ENCODE measurements around the gene PLEKHH3. TPM values are rescaled to one million over a fixed set of nuclear protein-coding genes. Genes with fewer than 3 reads are reported as not detected.

The PLEKHH3 gene
- total and polyA plus RNA-seq, 4 donors: 4.2 to 10.3 (median 7.9) TPM

DNA sequence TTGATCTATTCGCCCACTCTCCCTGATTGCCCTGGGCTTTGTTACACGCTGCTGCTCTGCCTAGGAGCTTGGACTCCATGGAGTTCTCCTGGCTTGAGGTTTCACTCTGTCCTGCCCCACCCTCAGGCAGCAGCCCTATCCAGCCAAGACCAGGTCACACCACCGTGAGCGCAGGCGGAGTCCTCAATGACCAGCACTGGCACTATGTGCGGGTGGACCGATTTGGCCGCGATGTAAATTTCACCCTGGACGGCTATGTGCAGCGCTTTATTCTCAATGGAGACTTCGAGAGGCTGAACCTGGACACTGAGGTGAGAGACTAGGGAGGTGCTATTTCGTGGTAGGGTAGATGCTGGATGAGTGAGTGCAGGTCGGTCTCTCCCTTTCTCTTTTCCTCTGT, 9.0 kb upstream of the PLEKHH3 start:
- 47% methylated on average over 14 of the region's 14 CpGs for WGBS
- Histone ChIP-seq H3K27ac (ENCODE audit: low read depth in 1 of 2, low read length in 2 of 2) (no peak overlapping the region), H3K27me3 (ENCODE audit: control insufficient read depth in 4 of 4, insufficient read depth in 4 of 4, low read length in 3 of 4) (peaks cover 0 to 11% (median 0%) of the 10 kb centered on the region in 4 donors), H3K9ac (ENCODE audit: low read depth in 1 of 2, low read length in 2 of 2) (no peak overlapping the region), H3K4me1 (ENCODE audit: control insufficient read depth in 4 of 4, insufficient read depth in 4 of 4, low read length in 3 of 4) (peaks cover 8 to 24% (median 14%) of the 10 kb centered on the region in 4 donors), H3K4me3 (ENCODE audit: low read depth in 1 of 3, low read length in 3 of 3) (no peak overlapping the region), H3K9me3 (ENCODE audit: control insufficient read depth in 4 of 4, low read length in 3 of 4) (no peaks in the 10 kb centered on the region), H3K36me3 (ENCODE audit: control insufficient read depth in 4 of 4, insufficient read depth in 3 of 4, low read depth in 1 of 4, low read length in 3 of 4) (no peaks in the 10 kb centered on the region)
- TF ChIP-seq HNF4G (IDR thresholded peaks at IDR 0.05) (no peak), RXRA (IDR thresholded peaks at IDR 0.05) (no peak), FOXA1 (IDR thresholded peaks at IDR 0.05) (no peak), SP1 (IDR thresholded peaks at IDR 0.05) (no peak), GABPA (IDR thresholded peaks at IDR 0.05 in 1 of 2, conservative IDR thresholded peaks at IDR 0.05 in 1 of 2) (no peak), JUND (IDR thresholded peaks at IDR 0.05) (no peak), TAF1 (conservative IDR thresholded peaks at IDR 0.05) (no peak), NR2F2 (IDR thresholded peaks at IDR 0.05) (no peak), RAD21 (IDR thresholded peaks at IDR 0.05) (no peak), HNF4A (conservative IDR thresholded peaks at IDR 0.05) (no peak), EGR1 (IDR thresholded peaks at IDR 0.05; ENCODE audit: low read depth in 2 of 2) (no peak)
- TF ChIP-seq, protein P1, sequence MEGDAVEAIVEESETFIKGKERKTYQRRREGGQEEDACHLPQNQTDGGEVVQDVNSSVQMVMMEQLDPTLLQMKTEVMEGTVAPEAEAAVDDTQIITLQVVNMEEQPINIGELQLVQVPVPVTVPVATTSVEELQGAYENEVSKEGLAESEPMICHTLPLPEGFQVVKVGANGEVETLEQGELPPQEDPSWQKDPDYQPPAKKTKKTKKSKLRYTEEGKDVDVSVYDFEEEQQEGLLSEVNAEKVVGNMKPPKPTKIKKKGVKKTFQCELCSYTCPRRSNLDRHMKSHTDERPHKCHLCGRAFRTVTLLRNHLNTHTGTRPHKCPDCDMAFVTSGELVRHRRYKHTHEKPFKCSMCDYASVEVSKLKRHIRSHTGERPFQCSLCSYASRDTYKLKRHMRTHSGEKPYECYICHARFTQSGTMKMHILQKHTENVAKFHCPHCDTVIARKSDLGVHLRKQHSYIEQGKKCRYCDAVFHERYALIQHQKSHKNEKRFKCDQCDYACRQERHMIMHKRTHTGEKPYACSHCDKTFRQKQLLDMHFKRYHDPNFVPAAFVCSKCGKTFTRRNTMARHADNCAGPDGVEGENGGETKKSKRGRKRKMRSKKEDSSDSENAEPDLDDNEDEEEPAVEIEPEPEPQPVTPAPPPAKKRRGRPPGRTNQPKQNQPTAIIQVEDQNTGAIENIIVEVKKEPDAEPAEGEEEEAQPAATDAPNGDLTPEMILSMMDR (IDR thresholded peaks at IDR 0.05; ENCODE audit: low read depth, low read length, missing input control): no peak
- TF ChIP-seq, protein P2, sequence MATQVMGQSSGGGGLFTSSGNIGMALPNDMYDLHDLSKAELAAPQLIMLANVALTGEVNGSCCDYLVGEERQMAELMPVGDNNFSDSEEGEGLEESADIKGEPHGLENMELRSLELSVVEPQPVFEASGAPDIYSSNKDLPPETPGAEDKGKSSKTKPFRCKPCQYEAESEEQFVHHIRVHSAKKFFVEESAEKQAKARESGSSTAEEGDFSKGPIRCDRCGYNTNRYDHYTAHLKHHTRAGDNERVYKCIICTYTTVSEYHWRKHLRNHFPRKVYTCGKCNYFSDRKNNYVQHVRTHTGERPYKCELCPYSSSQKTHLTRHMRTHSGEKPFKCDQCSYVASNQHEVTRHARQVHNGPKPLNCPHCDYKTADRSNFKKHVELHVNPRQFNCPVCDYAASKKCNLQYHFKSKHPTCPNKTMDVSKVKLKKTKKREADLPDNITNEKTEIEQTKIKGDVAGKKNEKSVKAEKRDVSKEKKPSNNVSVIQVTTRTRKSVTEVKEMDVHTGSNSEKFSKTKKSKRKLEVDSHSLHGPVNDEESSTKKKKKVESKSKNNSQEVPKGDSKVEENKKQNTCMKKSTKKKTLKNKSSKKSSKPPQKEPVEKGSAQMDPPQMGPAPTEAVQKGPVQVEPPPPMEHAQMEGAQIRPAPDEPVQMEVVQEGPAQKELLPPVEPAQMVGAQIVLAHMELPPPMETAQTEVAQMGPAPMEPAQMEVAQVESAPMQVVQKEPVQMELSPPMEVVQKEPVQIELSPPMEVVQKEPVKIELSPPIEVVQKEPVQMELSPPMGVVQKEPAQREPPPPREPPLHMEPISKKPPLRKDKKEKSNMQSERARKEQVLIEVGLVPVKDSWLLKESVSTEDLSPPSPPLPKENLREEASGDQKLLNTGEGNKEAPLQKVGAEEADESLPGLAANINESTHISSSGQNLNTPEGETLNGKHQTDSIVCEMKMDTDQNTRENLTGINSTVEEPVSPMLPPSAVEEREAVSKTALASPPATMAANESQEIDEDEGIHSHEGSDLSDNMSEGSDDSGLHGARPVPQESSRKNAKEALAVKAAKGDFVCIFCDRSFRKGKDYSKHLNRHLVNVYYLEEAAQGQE (IDR thresholded peaks at IDR 0.05): no peak
- TF ChIP-seq, protein P3, sequence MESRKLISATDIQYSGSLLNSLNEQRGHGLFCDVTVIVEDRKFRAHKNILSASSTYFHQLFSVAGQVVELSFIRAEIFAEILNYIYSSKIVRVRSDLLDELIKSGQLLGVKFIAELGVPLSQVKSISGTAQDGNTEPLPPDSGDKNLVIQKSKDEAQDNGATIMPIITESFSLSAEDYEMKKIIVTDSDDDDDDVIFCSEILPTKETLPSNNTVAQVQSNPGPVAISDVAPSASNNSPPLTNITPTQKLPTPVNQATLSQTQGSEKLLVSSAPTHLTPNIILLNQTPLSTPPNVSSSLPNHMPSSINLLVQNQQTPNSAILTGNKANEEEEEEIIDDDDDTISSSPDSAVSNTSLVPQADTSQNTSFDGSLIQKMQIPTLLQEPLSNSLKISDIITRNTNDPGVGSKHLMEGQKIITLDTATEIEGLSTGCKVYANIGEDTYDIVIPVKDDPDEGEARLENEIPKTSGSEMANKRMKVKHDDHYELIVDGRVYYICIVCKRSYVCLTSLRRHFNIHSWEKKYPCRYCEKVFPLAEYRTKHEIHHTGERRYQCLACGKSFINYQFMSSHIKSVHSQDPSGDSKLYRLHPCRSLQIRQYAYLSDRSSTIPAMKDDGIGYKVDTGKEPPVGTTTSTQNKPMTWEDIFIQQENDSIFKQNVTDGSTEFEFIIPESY (IDR thresholded peaks at IDR 0.05): no peak
- TF ChIP-seq, protein P4, sequence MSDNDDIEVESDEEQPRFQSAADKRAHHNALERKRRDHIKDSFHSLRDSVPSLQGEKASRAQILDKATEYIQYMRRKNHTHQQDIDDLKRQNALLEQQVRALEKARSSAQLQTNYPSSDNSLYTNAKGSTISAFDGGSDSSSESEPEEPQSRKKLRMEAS (IDR thresholded peaks at IDR 0.05): no peak
- no peak for DNase-seq (ENCODE audit: low spot score)

DNA sequence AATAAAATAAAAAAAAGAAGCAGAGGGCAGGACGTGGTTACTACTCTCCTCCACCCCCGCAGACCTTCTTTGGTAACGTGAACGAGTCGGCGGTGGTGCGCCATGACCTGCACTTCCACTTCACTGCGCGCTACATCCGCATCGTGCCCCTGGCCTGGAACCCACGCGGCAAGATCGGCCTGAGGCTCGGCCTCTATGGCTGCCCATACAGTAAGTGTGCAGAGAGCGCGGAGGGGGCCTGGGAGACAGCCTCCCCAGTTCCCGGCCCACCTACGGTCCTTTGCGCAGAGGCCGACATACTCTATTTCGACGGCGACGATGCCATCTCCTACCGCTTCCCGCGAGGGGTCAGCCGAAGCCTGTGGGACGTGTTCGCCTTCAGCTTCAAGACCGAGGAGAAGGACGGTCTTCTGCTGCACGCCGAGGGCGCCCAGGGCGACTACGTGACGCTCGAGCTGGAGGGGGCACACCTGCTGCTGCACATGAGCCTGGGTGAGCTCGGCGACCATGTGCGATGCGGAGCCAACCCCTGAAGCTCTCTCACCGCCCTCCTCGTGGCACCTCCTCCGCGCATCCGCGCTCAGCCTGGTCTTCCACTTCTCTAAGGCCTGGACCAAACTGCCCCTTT, 8.2 kb upstream of the PLEKHH3 start:
- Histone ChIP-seq H3K36me3 (ENCODE audit: control insufficient read depth in 4 of 4, insufficient read depth in 3 of 4, low read depth in 1 of 4, low read length in 3 of 4) (no peaks in the 10 kb centered on the region), H3K9me3 (ENCODE audit: control insufficient read depth in 4 of 4, low read length in 3 of 4) (no peaks in the 10 kb centered on the region), H3K4me1 (ENCODE audit: control insufficient read depth in 4 of 4, insufficient read depth in 4 of 4, low read length in 3 of 4) (peaks cover 9 to 28% (median 16%) of the 10 kb centered on the region in 4 donors), H3K9ac (ENCODE audit: low read depth in 1 of 2, low read length in 2 of 2) (no peak overlapping the region), H3K27me3 (ENCODE audit: control insufficient read depth in 4 of 4, insufficient read depth in 4 of 4, low read length in 3 of 4) (peaks cover 0 to 11% (median 0%) of the 10 kb centered on the region in 4 donors), H3K4me3 (ENCODE audit: low read depth in 1 of 3, low read length in 3 of 3) (no peak overlapping the region), H3K27ac (ENCODE audit: low read depth in 1 of 2, low read length in 2 of 2) (no peak overlapping the region)
- 39% methylated on average over 50 of the region's 50 CpGs for WGBS
- DNase-seq (ENCODE audit: low spot score): no peak
- TF ChIP-seq RAD21 (IDR thresholded peaks at IDR 0.05): no peak
- no peak for TF ChIP-seq SP1 (IDR thresholded peaks at IDR 0.05)
- no peak for TF ChIP-seq HNF4G (IDR thresholded peaks at IDR 0.05)
- TF ChIP-seq GABPA (IDR thresholded peaks at IDR 0.05 in 1 of 2, conservative IDR thresholded peaks at IDR 0.05 in 1 of 2): no peak
- TF ChIP-seq, protein P1 (IDR thresholded peaks at IDR 0.05; ENCODE audit: low read depth, low read length, missing input control): no peak
- TF ChIP-seq TAF1 (conservative IDR thresholded peaks at IDR 0.05): no peak
- TF ChIP-seq FOXA2 (IDR thresholded peaks at IDR 0.05): no peak
- TF ChIP-seq, protein P5, sequence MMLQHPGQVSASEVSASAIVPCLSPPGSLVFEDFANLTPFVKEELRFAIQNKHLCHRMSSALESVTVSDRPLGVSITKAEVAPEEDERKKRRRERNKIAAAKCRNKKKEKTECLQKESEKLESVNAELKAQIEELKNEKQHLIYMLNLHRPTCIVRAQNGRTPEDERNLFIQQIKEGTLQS (IDR thresholded peaks at IDR 0.05): no peak
- no peak for TF ChIP-seq HNF4A (conservative IDR thresholded peaks at IDR 0.05)
- TF ChIP-seq, protein P4 (IDR thresholded peaks at IDR 0.05): no peak
